HG02885 (cell line): ENCODE measurements around the gene AUH.

ENCODE experiments used
- ATAC-seq: cut with Tn5 transposase; IDR thresholded peaks from one replicate; pipeline ENCODE4 v1.9.1; 2021; ENCODE audit warnings: mild to moderate bottlenecking; ENCODE audit not compliant: unreplicated experiment, poor library complexity

AUH gene

GRCh38 chr9:91302831-91303230 is 58.9 kb downstream of the AUH start:
- no peak for ATAC-seq

- ATAC-seq = no peak
Observed at GRCh38 chr9:91301161-91301560, 60.6 kb downstream of the AUH start.

- ATAC-seq = no peak
Observed at GRCh38 chr9:91298311-91298710, 63.4 kb downstream of the AUH start.

GRCh38 chr9:91297306-91297705 is 64.4 kb downstream of the AUH start:
- ATAC-seq = no peak

GRCh38 chr9:91296354-91296753 is 65.4 kb downstream of the AUH start:
- ATAC-seq = no peak

- ATAC-seq = no peak
Observed at GRCh38 chr9:91295357-91295756, 66.4 kb downstream of the AUH start.

- no peak for ATAC-seq
Observed at GRCh38 chr9:91291866-91292265, 69.9 kb downstream of the AUH start.

GRCh38 chr9:91289244-91289643 is 72.5 kb downstream of the AUH start:
- no peak for ATAC-seq

GRCh38 chr9:91285729-91286353 is 75.9 kb downstream of the AUH start:
- no peak for ATAC-seq

GRCh38 chr9:91282292-91282691 is 79.4 kb downstream of the AUH start:
- ATAC-seq = no peak

GRCh38 chr9:91279296-91280204 is 82.2 kb downstream of the AUH start:
- no peak for ATAC-seq

- no peak for ATAC-seq
Observed at GRCh38 chr9:91276513-91276912, 85.2 kb downstream of the AUH start.

GRCh38 chr9:91275655-91276054 is 86.1 kb downstream of the AUH start:
- no peak for ATAC-seq

- no peak for ATAC-seq
Observed at GRCh38 chr9:91274949-91275492, 86.7 kb downstream of the AUH start.

GRCh38 chr9:91273853-91274552 is 87.7 kb downstream of the AUH start:
- peak; percentile 56 for ATAC-seq

GRCh38 chr9:91271156-91271555 is 90.6 kb downstream of the AUH start:
- ATAC-seq = no peak

GRCh38 chr9:91269907-91270491 is 91.7 kb downstream of the AUH start:
- no peak for ATAC-seq

GRCh38 chr9:91266448-91266847 is 95.3 kb downstream of the AUH start:
- no peak for ATAC-seq

- no peak for ATAC-seq
Observed at GRCh38 chr9:91265514-91265913, 96.2 kb downstream of the AUH start.

- no peak for ATAC-seq
Observed at GRCh38 chr9:91261417-91261816, 100.3 kb downstream of the AUH start.

GRCh38 chr9:91259162-91259561 is 102.6 kb downstream of the AUH start:
- ATAC-seq = no peak
